Parathyroid adenoma (tissue), 2 donors: ENCODE measurements around the gene KCNK2.

ENCODE experiments used
- H2AFZ ChIP-seq: fragments of 300-600 bp; sonication (generic); one replicate; pipeline ENCODE4 v1.7.0; 2017; ENCODE audit warnings: antibody characterized with exemption, mild to moderate bottlenecking
- H3K27ac ChIP-seq: fragments of 300-600 bp; sonication (generic); one replicate; pipeline ENCODE4 v1.7.0; 2017
- H3K27me3 ChIP-seq: fragments of 300-600 bp; sonication (generic); one replicate; pipeline ENCODE4 v1.7.0; 2017; ENCODE audit warnings: low read length; ENCODE audit not compliant: control insufficient read depth, insufficient read depth
- H3K36me3 ChIP-seq: fragments of 300-600 bp; sonication (generic); one replicate; pipeline ENCODE4 v1.7.0; 2017; ENCODE audit warnings: low read length; ENCODE audit not compliant: control insufficient read depth, insufficient read depth
- H3K4me1 ChIP-seq: fragments of 300-600 bp; sonication (generic); one replicate; pipeline ENCODE4 v1.7.0; 2017; ENCODE audit warnings: control low read depth
- H3K4me2 ChIP-seq: fragments of 300-600 bp; sonication (generic); one replicate; pipeline ENCODE4 v1.7.0; 2017; ENCODE audit warnings: low read length
- H3K4me3 ChIP-seq: fragments of 300-600 bp; sonication (generic); one replicate; pipeline ENCODE4 v1.7.0; 2017; ENCODE audit warnings: low read depth, low read length
- H3K79me2 ChIP-seq: fragments of 300-600 bp; sonication (generic); one replicate; pipeline ENCODE4 v1.7.0; 2017; ENCODE audit warnings: control low read depth
- H3K9ac ChIP-seq: fragments of 300-600 bp; sonication (generic); one replicate; pipeline ENCODE4 v1.7.0; 2017; ENCODE audit warnings: mild to moderate bottlenecking
- H3K9me3 ChIP-seq: fragments of 300-600 bp; sonication (generic); one replicate; pipeline ENCODE4 v1.7.0; 2017; ENCODE audit warnings: low read length; ENCODE audit not compliant: control insufficient read depth
- TF ChIP-seq, protein P1 (sequence below): fragments of 300-600 bp; sonication (generic); IDR thresholded peaks from one replicate; pipeline ENCODE4 v1.7.0; 2017; ENCODE audit warnings: antibody characterized with exemption, mild to moderate bottlenecking
- donor health status: primary hyperparathyroidism.

Gene KCNK2

GRCh38 chr1:215243345-215244054, 161.0 kb downstream of the KCNK2 start:
- Histone ChIP-seq H3K27me3 (no peaks in the 10 kb centered on the region), H3K9ac (no peak overlapping the region), H2AFZ (no peak overlapping the region), H3K4me2 (no peak overlapping the region), H3K4me1 (no peaks in the 10 kb centered on the region), H3K4me3 (no peak overlapping the region), H3K79me2 (no peaks in the 10 kb centered on the region), H3K9me3 (no peaks in the 10 kb centered on the region), H3K36me3 (no peaks in the 10 kb centered on the region), H3K27ac (no peak overlapping the region)
- TF ChIP-seq, protein P1, sequence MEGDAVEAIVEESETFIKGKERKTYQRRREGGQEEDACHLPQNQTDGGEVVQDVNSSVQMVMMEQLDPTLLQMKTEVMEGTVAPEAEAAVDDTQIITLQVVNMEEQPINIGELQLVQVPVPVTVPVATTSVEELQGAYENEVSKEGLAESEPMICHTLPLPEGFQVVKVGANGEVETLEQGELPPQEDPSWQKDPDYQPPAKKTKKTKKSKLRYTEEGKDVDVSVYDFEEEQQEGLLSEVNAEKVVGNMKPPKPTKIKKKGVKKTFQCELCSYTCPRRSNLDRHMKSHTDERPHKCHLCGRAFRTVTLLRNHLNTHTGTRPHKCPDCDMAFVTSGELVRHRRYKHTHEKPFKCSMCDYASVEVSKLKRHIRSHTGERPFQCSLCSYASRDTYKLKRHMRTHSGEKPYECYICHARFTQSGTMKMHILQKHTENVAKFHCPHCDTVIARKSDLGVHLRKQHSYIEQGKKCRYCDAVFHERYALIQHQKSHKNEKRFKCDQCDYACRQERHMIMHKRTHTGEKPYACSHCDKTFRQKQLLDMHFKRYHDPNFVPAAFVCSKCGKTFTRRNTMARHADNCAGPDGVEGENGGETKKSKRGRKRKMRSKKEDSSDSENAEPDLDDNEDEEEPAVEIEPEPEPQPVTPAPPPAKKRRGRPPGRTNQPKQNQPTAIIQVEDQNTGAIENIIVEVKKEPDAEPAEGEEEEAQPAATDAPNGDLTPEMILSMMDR, result no peak

GRCh38 chr1:215250913-215251312, 168.4 kb downstream of the KCNK2 start:
- H3K4me3 ChIP-seq, result no peak overlapping the region
- H3K36me3 ChIP-seq, result no peaks in the 10 kb centered on the region
- H3K27me3 ChIP-seq, result no peaks in the 10 kb centered on the region
- H2AFZ ChIP-seq, result no peak overlapping the region
- no peaks in the 10 kb centered on the region for H3K9me3 ChIP-seq
- H3K4me2 ChIP-seq, result no peak overlapping the region
- H3K27ac ChIP-seq, result no peak overlapping the region
- TF ChIP-seq, protein P1, result no peak
- no peaks in the 10 kb centered on the region for H3K79me2 ChIP-seq
- no peak overlapping the region for H3K9ac ChIP-seq
- no peaks in the 10 kb centered on the region for H3K4me1 ChIP-seq

GRCh38 chr1:215251428-215251827, 168.9 kb downstream of the KCNK2 start:
- H2AFZ ChIP-seq, result no peak overlapping the region
- no peaks in the 10 kb centered on the region for H3K36me3 ChIP-seq
- H3K4me2 ChIP-seq, result no peak overlapping the region
- H3K4me1 ChIP-seq, result no peaks in the 10 kb centered on the region
- H3K79me2 ChIP-seq, result no peaks in the 10 kb centered on the region
- H3K27ac ChIP-seq, result no peak overlapping the region
- no peak overlapping the region for H3K9ac ChIP-seq
- no peak overlapping the region for H3K4me3 ChIP-seq
- TF ChIP-seq, protein P1, result no peak
- no peaks in the 10 kb centered on the region for H3K27me3 ChIP-seq
- H3K9me3 ChIP-seq, result no peaks in the 10 kb centered on the region

GRCh38 chr1:215252164-215252563, 169.6 kb downstream of the KCNK2 start:
- no peaks in the 10 kb centered on the region for H3K79me2 ChIP-seq
- H3K27ac ChIP-seq, result no peak overlapping the region
- H3K4me3 ChIP-seq, result no peak overlapping the region
- TF ChIP-seq, protein P1, result no peak
- H2AFZ ChIP-seq, result no peak overlapping the region
- H3K4me2 ChIP-seq, result no peak overlapping the region
- no peak overlapping the region for H3K9ac ChIP-seq
- no peaks in the 10 kb centered on the region for H3K4me1 ChIP-seq
- H3K9me3 ChIP-seq, result no peaks in the 10 kb centered on the region
- no peaks in the 10 kb centered on the region for H3K36me3 ChIP-seq
- no peaks in the 10 kb centered on the region for H3K27me3 ChIP-seq
